HG03039 (cell line): Measurements from ENCODE around the gene ZNF324B.
"Not testable (repeated sequence)": the region's sequence is repeated elsewhere in the genome, so short reads cannot be mapped to it uniquely, and the experiment has no call there.

Source experiments
- ATAC-seq: cut with Tn5 transposase; IDR thresholded peaks from one replicate; pipeline ENCODE4 v1.9.1; 2021; ENCODE audit warnings: mild to moderate bottlenecking, moderate library complexity; ENCODE audit not compliant: unreplicated experiment

ZNF324B gene

DNA sequence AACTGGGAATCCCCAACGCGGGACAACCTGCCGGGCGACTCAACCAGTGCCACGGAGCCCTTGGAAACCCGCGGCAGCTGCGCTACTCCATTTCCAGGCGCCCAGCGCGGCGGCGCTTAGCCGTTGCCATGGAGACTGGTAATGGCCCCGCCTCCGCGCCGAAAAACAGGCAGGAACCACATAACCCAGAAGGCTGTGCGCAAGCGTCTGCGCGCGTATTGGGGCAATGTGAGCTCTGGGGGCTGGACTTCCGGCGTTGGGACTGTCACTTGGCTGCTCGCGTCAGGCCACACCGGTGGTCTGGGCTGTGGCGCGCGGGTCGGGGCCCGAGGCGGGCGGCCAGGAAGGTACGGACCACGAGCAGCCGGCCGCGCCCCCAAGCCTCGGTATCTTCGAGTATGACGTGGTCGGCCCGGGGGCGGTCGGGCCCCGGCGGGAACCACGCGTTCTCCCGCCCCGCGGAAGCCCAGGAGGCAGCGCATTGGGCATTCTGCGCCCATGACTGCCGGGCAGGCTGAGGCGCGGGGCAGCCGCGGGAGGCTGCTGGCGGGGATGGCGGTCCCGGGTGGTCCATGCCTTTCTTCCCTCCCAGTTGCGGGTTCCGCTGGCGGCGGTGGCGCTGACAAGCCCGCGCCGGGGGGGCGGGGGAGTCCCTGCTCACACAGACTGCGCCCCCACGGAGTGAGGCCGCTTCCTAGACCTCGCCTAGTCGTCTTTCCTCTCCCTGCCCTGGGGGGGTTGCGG is at the start of gene ZNF324B:
TSS of gene ZNF324B (plus strand) at position 265 of the 744 bp plus-strand sequence. CDS start 2,080 bp downstream, outside the sequence.
- peak; percentile 92 for ATAC-seq

DNA sequence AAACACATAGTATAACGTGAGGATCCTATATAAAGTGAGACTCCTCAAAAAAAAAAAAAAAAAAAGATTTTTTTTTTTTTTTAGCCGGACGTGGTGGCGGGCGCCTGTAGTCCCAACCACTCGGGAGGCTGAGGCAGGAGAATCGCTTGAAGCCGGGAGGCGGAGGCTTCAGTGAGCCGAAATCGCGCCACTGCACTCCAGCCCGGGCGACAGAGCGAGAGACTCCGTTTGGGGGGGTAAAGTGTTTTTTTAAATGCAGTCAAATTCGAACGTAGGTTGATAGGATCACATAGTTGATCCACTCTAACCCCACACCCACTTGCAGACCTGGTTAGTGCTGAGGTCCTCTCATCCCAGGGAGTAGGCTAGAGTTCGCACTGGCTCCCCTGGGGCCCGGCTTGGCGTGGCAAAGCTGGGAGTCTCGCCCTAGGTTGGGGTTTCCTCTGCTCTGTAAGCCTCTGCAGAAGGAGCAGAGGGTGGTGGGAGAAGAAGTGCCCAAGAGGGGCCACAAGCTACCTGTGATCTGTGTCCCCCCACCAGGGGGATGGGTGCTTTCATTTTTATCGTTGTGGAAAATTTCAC is 49.5 kb upstream of the ZNF324B start:
- no peak for ATAC-seq

GRCh38 chr19:58403920-58404478 is 47.4 kb upstream of the ZNF324B start:
- ATAC-seq = not testable (repeated sequence)

- ATAC-seq = no peak
These were observed 44.4 kb upstream of the ZNF324B start for GRCh38 chr19:58406818-58407657.

- no peak for ATAC-seq
These were observed 43.7 kb upstream of the ZNF324B start for GRCh38 chr19:58407658-58408151.

- ATAC-seq = peak; percentile 85
These were observed 43.0 kb upstream of the ZNF324B start, which contains the start of gene ZNF584 for GRCh38 chr19:58408152-58409009. ZNF584 (plus strand) TSS chr19:58408649; CDS start chr19:58409148, 499 bp downstream.

- no peak for ATAC-seq
These were observed 42.2 kb upstream of the ZNF324B start for GRCh38 chr19:58409010-58409790.

GRCh38 chr19:58416604-58417003 is 34.8 kb upstream of the ZNF324B start:
- ATAC-seq = no peak

DNA sequence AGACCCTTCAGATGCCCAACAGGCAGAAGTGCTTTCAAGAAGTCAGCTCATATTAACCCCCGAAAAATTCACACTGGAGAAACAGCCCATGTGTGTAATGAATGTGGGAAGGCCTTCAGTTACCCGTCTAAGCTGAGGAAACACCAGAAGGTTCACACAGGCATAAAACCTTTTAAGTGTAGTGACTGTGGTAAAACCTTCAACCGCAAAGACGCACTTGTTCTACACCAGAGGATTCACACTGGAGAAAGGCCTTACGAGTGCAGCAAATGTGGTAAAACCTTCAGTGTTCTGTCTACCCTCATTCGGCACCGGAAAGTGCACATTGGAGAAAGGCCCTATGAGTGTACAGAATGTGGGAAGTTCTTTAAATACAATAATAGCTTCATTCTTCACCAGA is 34.4 kb upstream of the ZNF324B start:
- no peak for ATAC-seq

- no peak for ATAC-seq
These were observed 22.8 kb upstream of the ZNF324B start for GRCh38 chr19:58428617-58429016.

GRCh38 chr19:58429745-58430144 is 21.7 kb upstream of the ZNF324B start:
- no peak for ATAC-seq

DNA sequence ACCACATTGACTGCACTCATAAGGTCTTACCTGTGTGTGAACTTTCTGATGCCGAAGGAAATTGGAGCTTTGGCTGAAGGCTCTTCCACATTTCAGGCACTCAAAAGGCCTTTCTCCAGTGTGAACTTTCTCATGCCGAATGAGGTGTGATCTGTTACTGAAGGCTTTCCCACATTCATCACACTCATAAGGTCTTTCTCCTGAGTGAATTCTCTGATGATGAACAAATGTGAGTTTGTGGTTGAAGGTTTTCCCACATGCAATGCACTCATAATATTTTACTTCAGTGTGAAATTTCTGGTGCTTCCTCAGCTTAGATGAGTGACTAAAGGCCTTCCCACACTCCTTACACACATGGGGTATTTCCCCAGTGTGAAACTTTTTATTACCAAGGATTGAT is 17.2 kb upstream of the ZNF324B start:
- ATAC-seq = no peak

DNA sequence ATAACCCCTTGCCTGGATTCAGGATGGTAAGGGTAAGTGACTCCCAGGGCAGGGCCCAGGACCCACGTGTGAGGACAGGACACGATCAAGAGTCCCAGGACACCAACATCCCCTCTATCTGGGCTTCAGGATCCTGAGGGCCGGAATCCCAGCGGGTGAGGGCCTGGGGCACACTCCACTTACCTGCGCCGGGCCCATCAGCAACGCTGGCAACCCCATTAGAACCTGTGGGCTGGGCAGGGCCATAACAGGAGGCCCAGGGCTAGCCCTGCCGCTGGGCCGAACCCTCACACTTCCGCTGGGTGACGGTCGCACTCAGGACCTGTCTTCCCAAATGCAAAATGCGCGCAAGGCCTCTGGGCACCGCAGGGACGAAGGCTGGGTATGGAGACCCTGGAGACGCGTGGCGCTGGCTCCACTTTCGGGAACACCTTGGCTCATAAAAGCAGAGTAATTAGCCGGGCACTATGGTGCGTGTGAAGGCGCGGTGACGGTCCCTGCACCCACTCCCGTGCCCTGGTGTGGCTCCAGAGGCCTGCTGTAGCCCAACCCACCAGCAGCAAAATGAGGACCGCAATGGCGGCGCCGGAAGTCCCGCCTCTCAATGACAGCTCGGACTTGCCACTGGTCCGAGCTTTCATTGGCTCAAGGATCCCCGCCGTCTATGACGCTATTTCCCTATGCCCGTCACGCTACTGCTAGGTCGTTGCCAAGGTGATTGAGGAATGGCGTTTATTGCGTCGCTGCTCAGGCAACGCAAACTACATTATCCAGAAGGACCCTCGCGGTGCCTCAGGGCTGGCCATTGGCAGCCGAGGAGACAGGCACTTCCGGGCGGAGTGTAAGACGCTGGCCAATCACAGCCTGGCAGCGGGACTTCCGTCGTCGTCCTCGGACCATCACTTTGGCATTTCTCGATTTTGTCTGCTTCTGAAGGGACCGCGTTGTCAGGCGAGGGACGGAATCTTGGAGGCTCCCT is 11.6 kb upstream of the ZNF324B start, which contains the start of gene ZNF132:
TSS of gene ZNF132 (minus strand) at position 578 of the 979 bp plus-strand sequence. CDS start at position 246, 332 bp downstream.
- ATAC-seq = peak; percentile 93

GRCh38 chr19:58440556-58440955 is 10.9 kb upstream of the ZNF324B start:
- ATAC-seq = no peak

- ATAC-seq = not testable (repeated sequence)
These were observed 8.4 kb upstream of the ZNF324B start for GRCh38 chr19:58442986-58443385.

DNA sequence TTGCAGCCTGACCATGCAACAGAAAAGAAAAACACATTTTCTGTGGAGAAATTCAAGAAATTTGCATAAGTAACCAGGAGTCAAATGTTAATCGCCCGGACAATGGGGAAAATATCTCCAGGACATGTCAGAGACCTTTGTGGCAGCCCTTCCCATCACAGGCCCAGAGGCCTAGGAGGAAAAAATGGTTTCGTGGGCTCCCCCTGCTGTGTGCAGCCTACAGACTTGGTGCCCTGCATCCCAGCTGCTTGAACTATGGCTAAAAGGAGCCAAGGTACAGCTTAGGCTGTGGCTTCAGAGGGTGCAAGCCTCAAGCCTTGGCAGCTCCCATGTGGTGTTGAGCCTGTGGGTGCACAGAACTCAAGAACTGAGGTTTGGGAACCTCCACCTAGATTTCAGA is 2.6 kb upstream of the ZNF324B start:
- ATAC-seq = not testable (repeated sequence)

- ATAC-seq = not testable (repeated sequence)
These were observed 1.4 kb upstream of the ZNF324B start for GRCh38 chr19:58449980-58450379.

GRCh38 chr19:58450856-58451357 is 515 bp upstream of the ZNF324B start:
- no peak for ATAC-seq
